Measurements from ENCODE around the gene DCHS2.

DCHS2 gene

GRCh38 chr4:154441124-154441523 is 50.5 kb downstream of the DCHS2 start:
- no peak for DNase-seq

DNA sequence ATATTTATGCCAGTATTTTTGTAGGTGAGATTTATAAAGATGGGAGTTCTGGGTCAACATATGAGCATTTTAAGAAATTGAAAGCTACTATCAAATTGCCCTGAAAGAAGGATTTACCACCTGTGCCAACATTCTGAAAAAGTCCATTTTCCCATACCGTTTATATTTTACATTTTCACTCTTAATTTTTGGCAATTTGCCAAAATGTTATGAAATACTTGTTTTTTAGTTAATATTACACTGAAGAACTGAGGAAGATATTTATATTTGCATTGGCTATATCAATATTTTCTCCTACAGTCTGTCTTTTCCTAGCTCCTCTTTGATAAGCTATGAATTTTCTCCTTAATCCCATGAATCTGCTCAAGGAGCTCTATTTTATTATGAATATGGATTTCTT is 52.4 kb downstream of the DCHS2 start:
- DNase-seq = no peak

DNA sequence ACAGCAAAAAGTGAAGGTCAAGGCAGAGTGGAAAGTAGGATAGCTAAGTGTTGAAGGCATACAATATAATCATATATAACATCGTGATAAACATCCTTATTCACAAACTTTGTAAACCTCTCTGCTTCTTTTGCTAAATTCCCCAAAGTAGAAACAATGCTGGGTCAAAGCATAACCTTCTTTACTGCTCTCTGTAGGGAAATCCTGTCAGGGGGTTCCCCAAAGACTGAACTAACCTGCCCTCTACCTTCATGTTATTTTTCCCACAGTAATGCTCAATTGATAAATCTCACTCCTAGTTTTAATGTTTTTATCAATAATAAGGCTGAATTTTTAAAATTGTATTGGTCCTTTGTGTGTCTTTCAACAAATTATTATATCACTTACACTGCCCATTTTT is 55.7 kb downstream of the DCHS2 start:
- no peak for DNase-seq

DNA sequence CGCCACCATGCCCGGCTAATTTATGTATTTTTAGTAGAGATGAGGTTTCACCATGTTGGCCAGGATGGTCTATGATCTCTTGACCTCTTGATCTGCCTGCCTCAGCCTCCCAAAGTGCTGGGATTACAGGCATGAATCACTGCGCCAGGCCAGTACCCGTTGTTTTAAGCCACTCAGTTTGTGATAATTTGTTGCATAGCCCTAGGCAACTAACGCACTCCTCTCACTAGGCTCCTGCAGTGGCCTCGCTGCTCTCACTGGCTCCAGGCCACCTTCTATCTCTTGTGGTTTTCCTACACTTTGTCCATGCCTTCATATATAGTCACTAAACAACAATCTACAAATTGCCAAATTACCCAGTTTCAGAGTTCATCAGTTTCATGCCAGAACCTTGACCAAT is 58.1 kb downstream of the DCHS2 start:
- DNase-seq = no peak

DNA sequence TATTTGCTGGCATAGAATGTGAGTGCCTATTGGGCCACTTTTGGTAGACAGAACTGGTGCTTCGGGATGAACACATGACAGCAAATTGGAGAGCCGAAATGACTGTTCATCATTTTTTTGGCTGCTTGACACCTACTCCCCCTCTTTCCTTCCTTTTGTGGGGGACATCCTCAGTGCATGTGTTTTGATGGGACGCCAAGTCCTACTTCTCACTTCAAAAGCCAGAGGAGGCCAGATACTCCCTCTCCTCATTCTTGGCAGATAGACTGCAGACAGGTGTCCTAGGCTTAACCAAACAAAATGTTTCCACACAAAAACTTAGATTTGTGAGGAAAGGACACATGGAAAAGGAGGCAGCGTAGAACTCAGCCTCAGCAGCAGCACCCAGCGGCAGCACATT is 62.4 kb downstream of the DCHS2 start:
- no peak for DNase-seq

DNA sequence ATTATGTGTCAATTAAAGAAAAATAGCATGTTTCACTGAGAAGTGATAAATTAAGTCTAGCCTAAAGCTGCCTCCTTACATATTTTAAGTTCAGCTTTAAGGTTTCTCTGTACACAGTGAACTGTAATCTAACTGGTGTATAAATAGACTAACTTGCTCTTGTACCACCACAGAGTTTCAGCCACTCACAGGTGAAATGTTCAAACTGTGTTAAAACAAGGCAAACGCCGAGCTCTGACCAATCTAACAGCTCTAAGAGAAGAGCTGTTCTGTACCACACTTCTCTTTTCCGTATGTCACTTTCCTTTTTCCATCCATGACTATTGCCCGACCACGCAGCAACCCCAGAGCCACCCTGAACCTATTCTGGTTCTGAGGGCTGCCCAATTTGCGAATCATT is 64.5 kb downstream of the DCHS2 start:
- DNase-seq = no peak

DNA sequence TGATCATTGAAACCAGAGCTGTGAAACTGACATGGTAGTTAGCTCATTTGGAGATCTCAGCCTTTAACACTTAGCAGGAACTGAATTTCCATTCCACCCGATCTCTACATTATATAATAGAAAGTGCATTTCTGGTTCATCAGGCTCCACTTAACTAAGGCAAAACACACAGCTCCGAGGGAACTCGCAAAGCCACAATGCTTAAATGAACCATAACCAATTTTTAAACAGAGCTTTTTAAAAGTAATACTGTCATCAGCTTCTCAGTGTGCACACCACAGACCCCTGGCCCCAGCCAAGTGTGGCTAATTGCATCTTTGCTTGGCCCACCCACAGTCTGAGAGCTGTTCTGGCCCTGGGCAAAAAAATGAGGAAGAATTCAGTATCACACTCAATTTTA is 66.1 kb downstream of the DCHS2 start:
- no peak for DNase-seq

GRCh38 chr4:154424810-154425484 is 66.7 kb downstream of the DCHS2 start:
- no peak for DNase-seq

- no peak for DNase-seq
These were observed 69.4 kb downstream of the DCHS2 start for GRCh38 chr4:154422152-154422551.

DNA sequence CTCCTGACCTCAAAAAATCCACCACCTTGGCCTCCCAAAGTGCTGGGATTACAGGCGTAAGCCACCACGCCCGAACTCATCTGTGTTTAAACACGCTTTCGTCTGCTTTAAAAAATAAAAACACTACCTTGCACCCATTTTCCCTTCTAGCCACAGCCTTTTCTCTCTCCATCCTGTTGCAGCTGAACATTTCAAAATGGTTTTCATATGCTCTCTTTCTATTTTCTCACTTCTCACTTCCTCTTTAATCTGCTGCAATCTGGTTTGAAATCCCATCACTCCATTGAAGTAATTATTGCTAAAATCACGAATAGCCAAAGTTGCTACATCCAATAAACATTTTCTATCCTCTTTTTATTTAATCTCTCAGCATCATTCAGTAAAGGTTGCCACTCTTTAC is 70.0 kb downstream of the DCHS2 start:
- no peak for DNase-seq

GRCh38 chr4:154417373-154417673 is 74.3 kb downstream of the DCHS2 start:
- no peak for DNase-seq

GRCh38 chr4:154416190-154416547 is 75.4 kb downstream of the DCHS2 start:
- no peak for DNase-seq

DNA sequence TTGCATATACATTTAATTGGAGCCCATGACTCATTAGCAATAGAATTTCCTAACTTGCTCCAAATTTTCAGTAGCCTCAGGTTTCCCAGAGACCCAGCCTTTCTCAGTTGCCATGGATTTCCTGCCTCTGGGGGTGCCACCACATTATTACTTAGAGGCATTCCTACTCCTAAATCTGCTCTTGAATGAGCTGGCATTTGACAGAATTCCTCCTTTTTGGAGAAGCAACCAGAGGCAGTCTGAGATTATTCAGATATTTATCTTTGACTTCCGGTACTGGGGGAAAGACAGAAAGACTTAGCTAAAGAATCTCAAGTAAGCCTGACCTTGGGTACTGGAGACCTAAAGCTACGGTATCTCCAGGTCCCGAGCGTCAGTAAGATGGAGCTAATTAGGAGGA is 76.3 kb downstream of the DCHS2 start:
- no peak for DNase-seq

GRCh38 chr4:154414796-154415195 is 76.8 kb downstream of the DCHS2 start:
- no peak for DNase-seq

GRCh38 chr4:154414371-154414770 is 77.2 kb downstream of the DCHS2 start:
- no peak for DNase-seq

GRCh38 chr4:154407443-154407842 is 84.2 kb downstream of the DCHS2 start:
- DNase-seq = no peak

DNA sequence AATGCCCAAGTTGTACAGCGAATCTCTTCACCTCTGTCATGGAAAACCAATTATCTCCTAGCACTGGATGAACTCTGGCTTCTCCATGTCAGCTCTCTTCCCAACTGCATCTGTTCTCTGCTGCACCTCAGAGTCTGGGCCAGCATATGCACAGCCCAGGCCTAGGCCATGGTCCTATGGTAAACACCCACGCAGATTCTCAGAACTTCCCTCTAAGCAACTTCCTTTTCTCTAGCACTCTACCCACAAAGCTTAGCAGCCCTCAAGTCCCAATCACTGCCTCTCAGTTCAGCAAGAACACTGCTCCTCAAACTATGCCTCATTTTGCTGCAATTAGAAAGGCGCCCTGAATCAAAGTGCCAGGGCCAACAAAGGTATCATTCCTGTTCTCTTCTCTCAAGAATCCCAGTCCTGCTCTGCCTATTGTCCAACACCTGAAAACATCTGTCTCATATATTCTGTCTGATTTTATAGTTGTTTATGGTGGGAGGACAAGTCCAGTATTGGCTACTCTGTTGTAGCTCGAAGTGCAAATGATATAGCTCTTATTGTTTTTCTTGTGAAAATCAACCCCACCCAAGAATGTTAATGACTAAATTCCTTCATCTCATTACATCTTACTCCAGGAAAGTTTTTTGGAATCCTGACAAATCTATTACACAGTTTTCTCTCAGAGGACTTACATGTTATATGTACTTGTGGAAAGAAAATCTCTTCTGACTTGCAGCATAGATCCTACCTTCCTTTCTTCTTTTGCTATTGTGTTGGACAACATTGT is 85.4 kb downstream of the DCHS2 start:
- peak; percentile 41 for DNase-seq

- DNase-seq = no peak
These were observed 92.2 kb downstream of the DCHS2 start for GRCh38 chr4:154399259-154399974.

DNA sequence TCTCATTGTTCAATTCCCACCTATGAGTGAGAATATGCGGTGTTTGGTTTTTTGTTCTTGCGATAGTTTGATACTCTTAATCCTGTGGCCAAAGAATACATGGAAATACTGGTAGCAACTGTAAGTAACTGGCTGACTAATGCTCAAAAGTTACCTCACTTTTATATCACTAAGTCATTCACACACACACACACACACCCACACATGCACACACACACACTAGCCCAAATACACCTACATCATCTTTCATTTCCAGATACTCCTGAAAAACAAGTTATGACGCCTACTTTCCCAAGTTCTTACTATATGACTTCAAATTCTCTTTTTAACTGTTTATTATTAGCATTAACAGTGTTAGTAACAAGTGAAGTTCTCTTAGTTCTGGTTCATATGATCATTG is 101.3 kb downstream of the DCHS2 start:
- no peak for DNase-seq

DNA sequence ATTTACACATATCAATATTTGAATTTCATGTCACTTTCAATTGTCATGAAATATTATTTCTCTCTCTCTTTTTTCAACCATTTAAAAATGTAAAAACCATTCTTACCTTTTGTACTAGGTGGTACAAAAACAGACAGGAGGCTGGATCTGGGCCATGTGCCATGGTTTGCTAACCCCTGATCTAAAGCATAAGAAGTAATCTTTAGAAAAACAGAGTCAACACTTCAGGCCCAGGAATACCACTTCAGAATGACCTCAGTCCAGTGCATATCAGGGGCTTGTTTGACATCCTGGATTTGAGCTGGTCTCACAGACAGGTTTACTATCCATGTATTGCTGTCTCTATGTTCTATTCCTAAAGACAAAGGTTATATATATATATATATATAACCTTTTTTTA is 102.5 kb downstream of the DCHS2 start:
- DNase-seq = no peak

DNA sequence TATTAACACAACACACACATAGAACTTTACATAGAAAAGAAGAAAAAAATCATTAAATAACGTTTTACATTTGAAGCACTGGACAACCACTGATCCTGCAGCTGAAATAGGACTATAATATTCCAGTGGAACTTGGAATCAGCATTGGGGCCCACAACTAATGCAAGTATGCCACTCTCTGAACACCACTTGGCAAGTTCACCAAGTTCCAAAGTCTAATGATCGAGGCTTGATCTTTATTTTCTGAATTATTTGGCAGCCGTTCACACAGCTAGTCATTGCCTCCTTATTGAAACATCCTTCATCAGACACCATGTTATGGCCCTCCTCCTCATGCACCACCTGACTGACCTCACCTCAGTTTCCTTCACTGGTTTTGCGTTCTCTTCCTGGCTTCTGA is 107.6 kb downstream of the DCHS2 start:
- DNase-seq = no peak

DNA sequence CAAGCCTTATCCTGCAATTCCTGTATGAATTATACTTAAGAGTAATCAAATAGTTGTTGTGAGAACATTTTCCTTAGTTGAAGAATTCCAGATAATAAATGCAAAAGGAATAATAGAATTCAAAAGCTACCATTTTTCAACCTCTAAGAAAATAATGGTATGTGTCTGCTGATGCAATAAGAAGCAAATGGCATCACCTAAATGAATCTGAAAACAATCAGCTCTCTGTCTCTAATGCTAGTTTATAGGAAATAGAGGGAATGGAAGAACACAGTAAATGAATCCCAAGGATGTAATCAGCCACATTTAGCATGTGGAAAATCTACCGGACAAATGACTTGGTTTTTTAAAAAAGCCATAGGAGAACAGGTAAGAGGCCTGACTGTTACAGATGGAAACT is 115.1 kb downstream of the DCHS2 start:
- DNase-seq = no peak

GRCh38 chr4:154368060-154368459 is 123.5 kb downstream of the DCHS2 start:
- peak; percentile 8 for DNase-seq

- DNase-seq = no peak
These were observed 123.9 kb downstream of the DCHS2 start for GRCh38 chr4:154367659-154368058.
